ENCODE results near the gene MORN1. TPM values are rescaled to one million over a fixed set of nuclear protein-coding genes. Genes with fewer than 3 reads are reported as not detected.
A peak's percentile ranks its signal among the peaks of the same experiment; 100 is the strongest.

Gene MORN1
- polyA plus RNA-seq, 1 donor = 10.3 TPM

- H3K4me1 ChIP-seq (ENCODE audit: control insufficient read depth, insufficient read depth, low read length) = peaks cover 29% of the 10 kb centered on the region
- WGBS (ENCODE audit: insufficient coverage, low lambda C conversion rate) = no CpG with 5 or more reads among the region's 26 CpGs
- no peaks in the 10 kb centered on the region for H3K27me3 ChIP-seq (ENCODE audit: control insufficient read depth, insufficient read depth, low read length)
- H3K27ac ChIP-seq (ENCODE audit: low read length) = no peak overlapping the region
- peaks cover 9% of the 10 kb centered on the region for H3K9me3 ChIP-seq (ENCODE audit: control insufficient read depth, low read depth, low read length)
- no peak overlapping the region for H3K4me3 ChIP-seq (ENCODE audit: low read length)
- no peak for DNase-seq
- H3K36me3 ChIP-seq (ENCODE audit: control insufficient read depth, insufficient read depth, low read length) = peaks cover 59% of the 10 kb centered on the region
Observed at GRCh38 chr1:2303781-2304180, 87.6 kb downstream of the MORN1 start.

GRCh38 chr1:2303016-2303775, 88.2 kb downstream of the MORN1 start:
- H3K4me1 ChIP-seq (ENCODE audit: control insufficient read depth, insufficient read depth, low read length) = peaks cover 29% of the 10 kb centered on the region
- peaks cover 9% of the 10 kb centered on the region for H3K9me3 ChIP-seq (ENCODE audit: control insufficient read depth, low read depth, low read length)
- peaks cover 53% of the 10 kb centered on the region for H3K36me3 ChIP-seq (ENCODE audit: control insufficient read depth, insufficient read depth, low read length)
- no peak overlapping the region for H3K27ac ChIP-seq (ENCODE audit: low read length)
- H3K4me3 ChIP-seq (ENCODE audit: low read length) = no peak overlapping the region
- H3K27me3 ChIP-seq (ENCODE audit: control insufficient read depth, insufficient read depth, low read length) = no peaks in the 10 kb centered on the region
- no CpG with 5 or more reads among the region's 35 CpGs for WGBS (ENCODE audit: insufficient coverage, low lambda C conversion rate)
- no peak for DNase-seq

DNA sequence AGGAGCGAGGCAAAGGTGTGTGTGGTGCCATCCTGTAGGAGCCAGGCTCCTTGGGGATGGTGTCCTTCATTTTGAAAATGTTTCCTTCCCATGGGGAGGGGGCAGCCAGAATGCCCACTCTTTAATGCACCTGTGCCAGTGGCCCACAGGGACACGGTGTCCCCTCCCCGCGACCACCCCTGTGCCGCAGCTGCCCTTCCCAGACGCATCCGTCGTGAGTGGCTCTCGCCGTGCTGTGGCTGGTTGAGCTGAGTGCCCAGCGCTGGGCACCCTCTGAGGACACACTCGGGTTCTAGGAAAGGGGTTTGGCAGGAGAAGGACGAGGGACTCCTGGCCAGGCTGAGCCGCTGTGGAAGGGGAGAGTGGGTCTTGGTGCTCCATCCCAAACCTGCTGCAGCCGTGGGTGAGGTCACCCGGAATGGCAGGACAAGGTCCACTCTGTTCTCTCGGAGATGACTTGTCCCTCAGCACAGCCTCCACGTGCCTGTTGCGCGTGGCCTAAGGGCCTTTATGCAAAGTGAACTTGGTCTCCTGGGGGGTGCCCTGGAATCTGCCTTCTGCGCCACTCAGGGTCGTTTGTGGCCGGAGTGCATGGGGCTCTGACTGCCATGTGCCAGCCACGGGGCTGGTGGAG, 88.9 kb downstream of the MORN1 start:
- Histone ChIP-seq H3K4me3 (ENCODE audit: low read length) (no peak overlapping the region), H3K27me3 (ENCODE audit: control insufficient read depth, insufficient read depth, low read length) (no peaks in the 10 kb centered on the region), H3K36me3 (ENCODE audit: control insufficient read depth, insufficient read depth, low read length) (peaks cover 47% of the 10 kb centered on the region), H3K9me3 (ENCODE audit: control insufficient read depth, low read depth, low read length) (peaks cover 8% of the 10 kb centered on the region), H3K4me1 (ENCODE audit: control insufficient read depth, insufficient read depth, low read length) (peaks cover 29% of the 10 kb centered on the region), H3K27ac (ENCODE audit: low read length) (no peak overlapping the region)
- DNase-seq = peak in 1 of 2 donors; percentile 59
- WGBS (ENCODE audit: insufficient coverage, low lambda C conversion rate) = no CpG with 5 or more reads among the region's 24 CpGs

DNA sequence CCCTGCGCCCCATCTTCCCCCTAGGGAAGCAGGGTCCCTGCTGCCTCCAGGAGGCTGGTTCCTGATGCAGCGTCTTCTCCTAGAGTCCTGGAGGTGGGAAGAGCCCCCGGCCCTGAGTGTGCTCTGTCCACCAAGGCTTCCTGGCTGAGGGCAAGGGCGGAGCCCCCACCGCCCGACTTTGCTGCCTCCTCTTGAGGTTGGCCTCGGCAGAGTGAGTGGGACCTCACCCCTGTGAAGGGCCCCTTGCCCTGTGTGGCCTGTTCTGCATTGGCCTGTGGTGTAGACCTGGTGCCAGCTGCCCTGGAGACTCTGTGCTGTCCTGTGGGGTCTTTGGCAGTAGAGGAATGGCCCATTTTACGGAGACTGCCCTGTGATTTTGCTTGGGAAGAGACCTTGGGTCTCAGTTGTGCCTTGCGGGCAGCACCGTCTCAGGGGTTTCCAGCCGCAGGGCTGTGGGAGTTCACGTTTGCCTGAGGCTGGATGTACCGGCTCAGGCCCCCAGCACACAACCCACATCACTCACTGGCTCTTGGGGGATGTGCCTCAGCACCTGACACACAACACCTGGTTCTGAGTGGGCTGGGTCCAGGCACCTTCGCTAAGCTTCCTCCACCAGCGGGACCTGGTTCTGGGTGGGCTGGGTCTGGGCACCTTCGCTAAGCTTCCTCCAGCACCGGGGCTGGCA, 89.6 kb downstream of the MORN1 start:
- no CpG with 5 or more reads among the region's 17 CpGs for WGBS (ENCODE audit: insufficient coverage, low lambda C conversion rate)
- Histone ChIP-seq H3K9me3 (ENCODE audit: control insufficient read depth, low read depth, low read length) (peaks cover 3% of the 10 kb centered on the region), H3K36me3 (ENCODE audit: control insufficient read depth, insufficient read depth, low read length) (peaks cover 42% of the 10 kb centered on the region), H3K4me1 (ENCODE audit: control insufficient read depth, insufficient read depth, low read length) (peaks cover 29% of the 10 kb centered on the region), H3K27ac (ENCODE audit: low read length) (no peak overlapping the region), H3K4me3 (ENCODE audit: low read length) (no peak overlapping the region), H3K27me3 (ENCODE audit: control insufficient read depth, insufficient read depth, low read length) (no peaks in the 10 kb centered on the region)
- no peak for DNase-seq

- H3K4me3 ChIP-seq (ENCODE audit: low read length) = no peak overlapping the region
- WGBS (ENCODE audit: insufficient coverage, low lambda C conversion rate) = no CpG with 5 or more reads among the region's 37 CpGs
- no peak for DNase-seq
- H3K36me3 ChIP-seq (ENCODE audit: control insufficient read depth, insufficient read depth, low read length) = peaks cover 39% of the 10 kb centered on the region
- H3K27ac ChIP-seq (ENCODE audit: low read length) = no peak overlapping the region
- no peaks in the 10 kb centered on the region for H3K27me3 ChIP-seq (ENCODE audit: control insufficient read depth, insufficient read depth, low read length)
- peaks cover 29% of the 10 kb centered on the region for H3K4me1 ChIP-seq (ENCODE audit: control insufficient read depth, insufficient read depth, low read length)
- H3K9me3 ChIP-seq (ENCODE audit: control insufficient read depth, low read depth, low read length) = peaks cover 3% of the 10 kb centered on the region
Observed at GRCh38 chr1:2300851-2301606, 90.3 kb downstream of the MORN1 start.

- Histone ChIP-seq H3K4me1 (ENCODE audit: control insufficient read depth, insufficient read depth, low read length) (peaks cover 29% of the 10 kb centered on the region), H3K4me3 (ENCODE audit: low read length) (no peak overlapping the region), H3K36me3 (ENCODE audit: control insufficient read depth, insufficient read depth, low read length) (peaks cover 31% of the 10 kb centered on the region), H3K27me3 (ENCODE audit: control insufficient read depth, insufficient read depth, low read length) (no peaks in the 10 kb centered on the region), H3K27ac (ENCODE audit: low read length) (no peak overlapping the region), H3K9me3 (ENCODE audit: control insufficient read depth, low read depth, low read length) (peaks cover 3% of the 10 kb centered on the region)
- peak in 1 of 2 donors; percentile 56 for DNase-seq
- no CpG with 5 or more reads among the region's 32 CpGs for WGBS (ENCODE audit: insufficient coverage, low lambda C conversion rate)
Observed at GRCh38 chr1:2300004-2300771, 91.2 kb downstream of the MORN1 start.

- no peak overlapping the region for H3K4me3 ChIP-seq (ENCODE audit: low read length)
- H3K27ac ChIP-seq (ENCODE audit: low read length) = no peak overlapping the region
- no peak for DNase-seq
- H3K27me3 ChIP-seq (ENCODE audit: control insufficient read depth, insufficient read depth, low read length) = no peaks in the 10 kb centered on the region
- peaks cover 27% of the 10 kb centered on the region for H3K4me1 ChIP-seq (ENCODE audit: control insufficient read depth, insufficient read depth, low read length)
- peaks cover 3% of the 10 kb centered on the region for H3K9me3 ChIP-seq (ENCODE audit: control insufficient read depth, low read depth, low read length)
- peaks cover 24% of the 10 kb centered on the region for H3K36me3 ChIP-seq (ENCODE audit: control insufficient read depth, insufficient read depth, low read length)
- WGBS (ENCODE audit: insufficient coverage, low lambda C conversion rate) = no CpG with 5 or more reads among the region's 24 CpGs
Observed at GRCh38 chr1:2299131-2299627, 92.2 kb downstream of the MORN1 start.

- Histone ChIP-seq H3K27me3 (ENCODE audit: control insufficient read depth, insufficient read depth, low read length) (no peaks in the 10 kb centered on the region), H3K27ac (ENCODE audit: low read length) (no peak overlapping the region), H3K4me1 (ENCODE audit: control insufficient read depth, insufficient read depth, low read length) (peaks cover 27% of the 10 kb centered on the region), H3K4me3 (ENCODE audit: low read length) (no peak overlapping the region), H3K36me3 (ENCODE audit: control insufficient read depth, insufficient read depth, low read length) (peaks cover 19% of the 10 kb centered on the region), H3K9me3 (ENCODE audit: control insufficient read depth, low read depth, low read length) (peaks cover under 1% of the 10 kb centered on the region)
- no peak for DNase-seq
- WGBS (ENCODE audit: insufficient coverage, low lambda C conversion rate) = no CpG with 5 or more reads among the region's 12 CpGs
Observed at GRCh38 chr1:2298685-2299084, 92.7 kb downstream of the MORN1 start.

DNA sequence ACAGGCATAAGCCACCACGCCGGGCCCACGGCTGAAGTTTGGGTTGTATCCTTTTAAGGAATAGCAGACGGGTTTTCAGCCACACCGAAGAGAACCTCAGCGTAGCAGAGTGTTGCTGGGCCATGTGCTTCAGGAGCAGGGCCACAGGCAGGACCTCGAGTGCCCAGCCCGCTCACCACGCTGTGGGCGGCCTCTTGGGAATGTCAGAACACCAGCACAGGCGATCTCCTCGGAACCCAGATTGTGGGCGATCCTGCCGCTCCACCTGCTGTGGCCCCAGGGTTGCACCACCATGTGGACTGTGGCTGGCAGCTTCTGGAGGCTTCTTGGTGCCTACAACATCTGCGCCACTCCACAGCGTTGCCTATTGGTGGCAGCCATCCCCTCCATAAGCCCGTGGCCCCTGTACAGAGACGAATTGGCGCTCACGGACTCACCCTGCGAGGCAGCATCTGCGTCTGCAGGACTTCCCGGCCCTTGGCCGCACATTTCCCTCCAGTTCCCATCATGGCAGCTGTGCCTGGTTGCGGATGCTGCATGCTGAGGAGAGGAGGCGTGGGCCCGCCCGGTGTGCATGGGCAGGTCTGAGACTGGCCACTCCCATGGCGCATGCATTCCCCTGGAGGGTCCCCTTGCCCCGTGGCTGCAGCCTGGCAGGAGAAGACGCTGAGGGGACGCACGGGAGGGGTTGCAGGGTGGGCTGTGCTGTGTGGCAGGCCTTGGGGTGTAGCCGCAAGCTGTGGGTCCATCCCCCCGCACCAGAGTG, 93.9 kb downstream of the MORN1 start:
- DNase-seq = no peak
- Histone ChIP-seq H3K36me3 (ENCODE audit: control insufficient read depth, insufficient read depth, low read length) (peaks cover 11% of the 10 kb centered on the region), H3K27ac (ENCODE audit: low read length) (no peak overlapping the region), H3K4me1 (ENCODE audit: control insufficient read depth, insufficient read depth, low read length) (peaks cover 21% of the 10 kb centered on the region), H3K4me3 (ENCODE audit: low read length) (no peak overlapping the region), H3K27me3 (ENCODE audit: control insufficient read depth, insufficient read depth, low read length) (no peaks in the 10 kb centered on the region), H3K9me3 (ENCODE audit: control insufficient read depth, low read depth, low read length) (no peaks in the 10 kb centered on the region)
- WGBS (ENCODE audit: insufficient coverage, low lambda C conversion rate) = no CpG with 5 or more reads among the region's 35 CpGs

All from large intestine (tissue), 3 donors.